ENCODE measurements around the gene TMEM98.
"Not testable (repeated sequence)": the region's sequence is repeated elsewhere in the genome, so short reads cannot be mapped to it uniquely, and the experiment has no call there.

TMEM98 gene

DNA sequence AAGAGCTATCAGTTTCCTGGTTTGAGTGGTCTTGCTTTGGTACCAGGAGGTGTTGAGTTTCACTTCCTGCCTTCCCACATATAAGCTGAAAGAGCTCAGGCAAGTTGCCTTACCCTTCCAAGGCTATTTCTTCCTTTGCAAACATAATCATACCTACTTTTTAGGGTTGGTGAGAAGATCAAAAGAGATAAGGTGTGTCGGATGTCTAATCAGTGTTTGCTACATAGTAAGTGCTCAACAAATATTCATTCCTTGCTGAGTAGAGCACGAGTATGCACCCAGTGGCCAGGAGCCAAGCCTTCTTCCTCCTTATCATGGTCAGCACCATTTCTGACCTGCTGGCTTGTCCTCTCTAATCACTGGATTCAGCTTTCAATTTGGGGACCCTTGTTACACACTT is 12.7 kb upstream of the TMEM98 start:
- TF ChIP-seq, protein P1, sequence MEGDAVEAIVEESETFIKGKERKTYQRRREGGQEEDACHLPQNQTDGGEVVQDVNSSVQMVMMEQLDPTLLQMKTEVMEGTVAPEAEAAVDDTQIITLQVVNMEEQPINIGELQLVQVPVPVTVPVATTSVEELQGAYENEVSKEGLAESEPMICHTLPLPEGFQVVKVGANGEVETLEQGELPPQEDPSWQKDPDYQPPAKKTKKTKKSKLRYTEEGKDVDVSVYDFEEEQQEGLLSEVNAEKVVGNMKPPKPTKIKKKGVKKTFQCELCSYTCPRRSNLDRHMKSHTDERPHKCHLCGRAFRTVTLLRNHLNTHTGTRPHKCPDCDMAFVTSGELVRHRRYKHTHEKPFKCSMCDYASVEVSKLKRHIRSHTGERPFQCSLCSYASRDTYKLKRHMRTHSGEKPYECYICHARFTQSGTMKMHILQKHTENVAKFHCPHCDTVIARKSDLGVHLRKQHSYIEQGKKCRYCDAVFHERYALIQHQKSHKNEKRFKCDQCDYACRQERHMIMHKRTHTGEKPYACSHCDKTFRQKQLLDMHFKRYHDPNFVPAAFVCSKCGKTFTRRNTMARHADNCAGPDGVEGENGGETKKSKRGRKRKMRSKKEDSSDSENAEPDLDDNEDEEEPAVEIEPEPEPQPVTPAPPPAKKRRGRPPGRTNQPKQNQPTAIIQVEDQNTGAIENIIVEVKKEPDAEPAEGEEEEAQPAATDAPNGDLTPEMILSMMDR (conservative IDR thresholded peaks at IDR 0.05; ENCODE audit: low read depth, low read length): no peak
- no peak overlapping the region for H3K4me3 ChIP-seq (ENCODE audit: low read depth, low read length)
- DNase-seq (ENCODE audit: low read depth): no peak

DNA sequence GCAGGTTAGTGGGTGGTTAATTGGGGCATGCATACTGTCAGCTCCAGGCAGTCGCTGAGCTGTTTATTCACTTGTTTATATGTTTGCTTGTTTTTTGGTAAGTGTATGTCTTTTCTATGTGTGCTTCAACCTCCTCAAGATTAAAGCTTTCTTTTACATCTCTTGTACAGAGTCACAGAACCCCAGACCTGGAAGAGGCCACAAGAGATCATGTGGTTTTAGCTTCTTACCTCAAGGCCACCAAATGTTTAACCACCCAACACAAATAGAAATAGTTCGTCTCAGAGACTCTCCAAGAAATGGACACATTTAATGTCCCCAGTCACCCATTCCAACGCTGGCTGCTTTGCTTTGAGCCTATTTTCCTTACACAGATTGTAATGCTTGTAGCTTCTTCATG is 11.8 kb upstream of the TMEM98 start:
- TF ChIP-seq, protein P1 (conservative IDR thresholded peaks at IDR 0.05; ENCODE audit: low read depth, low read length): no peak
- DNase-seq (ENCODE audit: low read depth): no peak
- no peak overlapping the region for H3K4me3 ChIP-seq (ENCODE audit: low read depth, low read length)

- no peak for DNase-seq (ENCODE audit: low read depth)
- H3K4me3 ChIP-seq (ENCODE audit: low read depth, low read length): no peak overlapping the region
- TF ChIP-seq, protein P1 (conservative IDR thresholded peaks at IDR 0.05; ENCODE audit: low read depth, low read length): no peak
These were observed 10.9 kb upstream of the TMEM98 start for GRCh38 chr17:32917081-32917480.

GRCh38 chr17:32917842-32918241 is 10.1 kb upstream of the TMEM98 start:
- DNase-seq (ENCODE audit: low read depth): no peak

GRCh38 chr17:32919876-32920275 is 8.1 kb upstream of the TMEM98 start:
- not testable (repeated sequence) for DNase-seq (ENCODE audit: low read depth); H3K4me3 ChIP-seq (ENCODE audit: low read depth, low read length)

More at GRCh38 chr17:32917842-32918241, 10.1 kb upstream of the TMEM98 start:
- TF ChIP-seq, protein P1 (conservative IDR thresholded peaks at IDR 0.05; ENCODE audit: low read depth, low read length): no peak
- H3K4me3 ChIP-seq (ENCODE audit: low read depth, low read length): no peak overlapping the region

DNA sequence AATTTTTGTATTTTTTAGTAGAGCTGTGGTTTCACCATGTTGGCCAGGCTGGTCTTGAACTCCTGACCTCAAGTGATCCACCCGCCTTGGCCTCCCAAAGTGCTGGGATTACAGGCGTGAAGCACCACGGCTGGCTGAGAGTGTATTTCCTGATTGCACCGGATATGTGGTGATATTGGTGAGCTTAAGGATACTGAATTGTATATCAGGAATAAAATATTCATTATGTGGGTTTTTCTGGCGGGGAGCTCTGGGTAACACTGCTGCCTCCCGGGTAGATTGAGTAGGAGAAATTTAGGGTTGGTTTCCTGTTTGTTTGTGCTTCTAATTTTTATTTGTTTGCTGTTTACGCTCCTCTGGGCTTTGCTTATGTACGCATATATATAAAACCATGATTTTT is 7.7 kb upstream of the TMEM98 start:
- DNase-seq (ENCODE audit: low read depth): no peak
- no peak overlapping the region for H3K4me3 ChIP-seq (ENCODE audit: low read depth, low read length)
- TF ChIP-seq, protein P1 (conservative IDR thresholded peaks at IDR 0.05; ENCODE audit: low read depth, low read length): no peak

- TF ChIP-seq, protein P1 (conservative IDR thresholded peaks at IDR 0.05; ENCODE audit: low read depth, low read length): no peak
- no peak for DNase-seq (ENCODE audit: low read depth)
- H3K4me3 ChIP-seq (ENCODE audit: low read depth, low read length): no peak overlapping the region
These were observed 6.9 kb upstream of the TMEM98 start for GRCh38 chr17:32921017-32921416.

DNA sequence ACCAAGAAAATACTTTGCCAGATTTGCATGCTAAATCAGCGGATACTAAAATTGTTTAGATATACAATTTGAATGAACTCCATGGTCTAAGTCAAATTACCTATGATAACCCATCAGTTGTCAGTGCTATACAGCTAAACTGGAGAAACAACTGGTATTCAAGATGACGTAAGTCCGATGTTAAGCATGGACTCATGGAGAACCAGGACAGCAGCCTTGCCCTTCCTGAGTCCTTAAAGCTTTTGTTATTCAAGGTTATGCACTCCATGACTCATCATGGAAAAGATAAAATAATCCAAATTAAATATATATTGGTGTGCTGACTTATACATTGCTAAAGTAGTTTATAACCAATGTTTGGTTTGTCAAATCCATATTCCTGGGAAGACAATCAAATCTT is 4.0 kb upstream of the TMEM98 start:
- not testable (repeated sequence) for H3K4me3 ChIP-seq (ENCODE audit: low read depth, low read length); DNase-seq (ENCODE audit: low read depth)

Measured in choroid plexus epithelial cell (primary cell).